AG09319 (cell line): ENCODE results near the gene ECM1.

ENCODE experiments used
- DNase-seq: peaks from one replicate; pipeline ENCODE4 v3.0.0-alpha.2; 2010; ENCODE audit warnings: low read depth; ENCODE audit errors: extremely low read depth
- CTCF ChIP-seq: IDR thresholded peaks from 2 replicates; pipeline ENCODE4 v1.5.1; 2011; ENCODE audit warnings: low read depth, mild to moderate bottlenecking, inconsistent platforms, low read length, moderate library complexity

The ECM1 gene

GRCh38 chr1:150507912-150508864, at the start of gene ECM1:
ECM1 (plus strand) TSS chr1:150508109; CDS start chr1:150508210, 101 bp downstream.
- TF ChIP-seq CTCF, result no peak
- no peak for DNase-seq

- TF ChIP-seq CTCF, result peak; percentile 73
- peak; percentile 18 for DNase-seq
These were observed 43.5 kb upstream of the ECM1 start for GRCh38 chr1:150464422-150464826.

GRCh38 chr1:150466964-150467363, 40.9 kb upstream of the ECM1 start:
- DNase-seq, result no peak

GRCh38 chr1:150469291-150469690, 38.6 kb upstream of the ECM1 start:
- no peak for DNase-seq
- no peak for TF ChIP-seq CTCF

More at GRCh38 chr1:150466964-150467363, 40.9 kb upstream of the ECM1 start:
- TF ChIP-seq CTCF, result no peak

GRCh38 chr1:150472601-150473200, 35.2 kb upstream of the ECM1 start:
- no peak for TF ChIP-seq CTCF
- DNase-seq, result no peak

- DNase-seq, result no peak
- no peak for TF ChIP-seq CTCF
These were observed 34.2 kb upstream of the ECM1 start for GRCh38 chr1:150473659-150474058.

GRCh38 chr1:150474869-150475268, 33.0 kb upstream of the ECM1 start:
- no peak for DNase-seq
- no peak for TF ChIP-seq CTCF
